H1 (cell line): Measurements from ENCODE around the gene AP2A1. TPM values are rescaled to one million over a fixed set of nuclear protein-coding genes. Genes with fewer than 3 reads are reported as not detected.
A peak's percentile ranks its signal among the peaks of the same experiment; 100 is the strongest.

ENCODE experiments used
- CTCF ChIA-PET: fragments of 300-600 bp; sonication (Branson Sonifier 250); formaldehyde crosslinking; loops from one replicate; lab custom pipeline; 2021; ENCODE audit not compliant: partially characterized antibody; lab: Charles Lee
- POLR2A ChIA-PET: fragments of 300-600 bp; sonication (Branson Sonifier 250); formaldehyde crosslinking; loops from one replicate; lab custom pipeline; 2021; ENCODE audit warnings: inconsistent platforms; ENCODE audit not compliant: partially characterized antibody; lab: Charles Lee
- DNase-seq, 2 experiments: peaks; one replicate each; pipeline versions ENCODE4 v3.0.0 to v3.0.0-alpha.2; 2010 to 2022; ENCODE audit warnings: low spot score in 2 of 2, low read depth in 1 of 2, mixed read lengths in 1 of 2
- FAIRE-seq: peaks from 2 replicates; lab custom pipeline; 2011; peaks lifted over from hg19 to GRCh38; lab: Jason Lieb, UNC
- H2AFZ ChIP-seq: 2 replicates; pipeline ENCODE4 v1.8.1; 2012; ENCODE audit warnings: low read length, inconsistent platforms
- H2AK5ac ChIP-seq: 2 replicates; pipeline ENCODE4 v1.6.1; 2013; ENCODE audit warnings: low read depth, low read length
- H2BK120ac ChIP-seq: replicated peaks from 2 replicates; pipeline ENCODE3; 2013; ENCODE audit warnings: low read depth, low read length, inconsistent platforms
- H2BK12ac ChIP-seq: 2 replicates; pipeline ENCODE4 v1.6.1; 2013; ENCODE audit warnings: low read depth, low read length
- H2BK15ac ChIP-seq: 2 replicates; pipeline ENCODE4 v1.6.1; 2013; ENCODE audit warnings: low read length
- H2BK20ac ChIP-seq: 2 replicates; pipeline ENCODE4 v1.6.1; 2013; ENCODE audit warnings: low read length
- H2BK5ac ChIP-seq: 2 replicates; pipeline ENCODE4 v1.6.1; 2013; ENCODE audit warnings: low read depth, low read length
- H3K14ac ChIP-seq: 2 replicates; pipeline ENCODE4 v1.6.1; 2013; ENCODE audit warnings: inconsistent platforms; ENCODE audit not compliant: insufficient read length
- H3K18ac ChIP-seq: 2 replicates; pipeline ENCODE4 v1.6.1; 2013; ENCODE audit warnings: low read length; ENCODE audit errors: extremely low read depth
- H3K23ac ChIP-seq: 2 replicates; pipeline ENCODE4 v1.6.1; 2013; ENCODE audit warnings: inconsistent platforms; ENCODE audit not compliant: insufficient read length
- H3K23me2 ChIP-seq: 2 replicates; pipeline ENCODE4 v1.6.1; 2013; ENCODE audit warnings: low read depth, low read length
- H3K27ac ChIP-seq: 2 replicates; pipeline ENCODE4 v1.6.1; 2011; ENCODE audit warnings: low read depth, low read length, inconsistent platforms
- H3K27me3 ChIP-seq, 4 experiments: replicated peaks in 1 of 4; 1 replicate in 1 of 4; 2 replicates in 3 of 4; pipeline versions ENCODE4 v1.6.1 to v1.8.1; 2011 to 2013; ENCODE audit warnings: low read length in 3 of 4, mild to moderate bottlenecking in 3 of 4, inconsistent platforms in 2 of 4, mixed read lengths in 2 of 4, moderate library complexity in 1 of 4; ENCODE audit not compliant: control insufficient read depth in 3 of 4, insufficient read depth in 3 of 4; ENCODE audit errors: extremely low read depth in 1 of 4
- H3K36me3 ChIP-seq, 4 experiments: 2 replicates each; pipeline versions ENCODE4 v1.6.1 to v1.8.1; 2011 to 2013; ENCODE audit warnings: mild to moderate bottlenecking in 4 of 4, low read length in 3 of 4, moderate library complexity in 2 of 4, control low read depth in 1 of 4, inconsistent platforms in 1 of 4; ENCODE audit not compliant: insufficient read depth in 4 of 4, control insufficient read depth in 2 of 4
- H3K4ac ChIP-seq: replicated peaks from 2 replicates; pipeline ENCODE3; 2013; ENCODE audit warnings: low read length, low read depth, mixed read lengths, inconsistent platforms; ENCODE audit not compliant: insufficient read length
- H3K4me1 ChIP-seq, 4 experiments: replicated peaks in 1 of 4; 1 replicate in 1 of 4; 2 replicates in 3 of 4; pipeline versions ENCODE4 v1.6.1 to v1.8.1; 2011 to 2013; ENCODE audit warnings: low read length in 3 of 4, inconsistent platforms in 2 of 4, mixed read lengths in 1 of 4; ENCODE audit not compliant: insufficient read depth in 4 of 4, control insufficient read depth in 3 of 4
- H3K4me2 ChIP-seq, 2 experiments: 2 replicates each; pipeline versions ENCODE4 v1.6.1 to v1.8.1; 2011 to 2013; ENCODE audit warnings: low read depth in 2 of 2, low read length in 2 of 2, control low read depth in 1 of 2, inconsistent platforms in 1 of 2, mild to moderate bottlenecking in 1 of 2; ENCODE audit not compliant: insufficient read depth in 1 of 2
- H3K4me3 ChIP-seq, 4 experiments: fragments of 200-600, 300-600 bp in 1 of 4; sonication (generic), shearing (Covaris generic), sonication (Bioruptor Twin) in 1 of 4; 2 replicates each; pipeline versions ENCODE4 v1.5.1 to v1.8.1; 2011 to 2016; ENCODE audit warnings: low read length in 4 of 4, low read depth in 3 of 4, control low read depth in 2 of 4, inconsistent platforms in 2 of 4, mild to moderate bottlenecking in 2 of 4, mixed read lengths in 1 of 4, moderate library complexity in 1 of 4; ENCODE audit not compliant: insufficient read depth in 2 of 4; ENCODE audit errors: extremely low read depth in 1 of 4
- H3K56ac ChIP-seq: replicated peaks from 2 replicates; pipeline ENCODE3; 2013; ENCODE audit warnings: low read depth, mild to moderate bottlenecking, mixed read lengths, low read length, inconsistent platforms; ENCODE audit not compliant: insufficient read length
- H3K79me1 ChIP-seq: 2 replicates; pipeline ENCODE4 v1.6.1; 2013; ENCODE audit warnings: low read depth, low read length, control low read depth
- H3K79me2 ChIP-seq, 2 experiments: 2 replicates each; pipeline versions ENCODE4 v1.6.1 to v1.8.1; 2012 to 2013; ENCODE audit warnings: low read length in 2 of 2, mild to moderate bottlenecking in 2 of 2, inconsistent platforms in 1 of 2; ENCODE audit not compliant: insufficient read depth in 2 of 2, control insufficient read depth in 1 of 2
- H3K9ac ChIP-seq, 4 experiments: replicated peaks in 1 of 4; 1 replicate in 1 of 4; 2 replicates in 3 of 4; pipeline versions ENCODE4 v1.6.1 to v1.8.1; 2011 to 2013; ENCODE audit warnings: low read depth in 3 of 4, low read length in 3 of 4, control low read depth in 2 of 4, mild to moderate bottlenecking in 2 of 4, moderate library complexity in 2 of 4, inconsistent platforms in 1 of 4; ENCODE audit errors: extremely low read depth in 1 of 4
- H3K9me3 ChIP-seq, 2 experiments: 2 replicates each; pipeline versions ENCODE4 v1.6.1 to v1.8.1; 2012 to 2013; ENCODE audit warnings: mild to moderate bottlenecking in 2 of 2, moderate library complexity in 2 of 2, control low read depth in 1 of 2, inconsistent platforms in 1 of 2, low read depth in 1 of 2, low read length in 1 of 2, mixed read lengths in 1 of 2; ENCODE audit not compliant: insufficient read depth in 2 of 2
- H4K20me1 ChIP-seq, 2 experiments: replicated peaks in 1 of 2; 2 replicates each; pipeline versions ENCODE3 to v1.8.1; 2011 to 2013; ENCODE audit warnings: inconsistent platforms in 2 of 2, low read length in 2 of 2, mild to moderate bottlenecking in 1 of 2; ENCODE audit not compliant: insufficient read depth in 2 of 2, control insufficient read depth in 1 of 2
- H4K5ac ChIP-seq: 2 replicates; pipeline ENCODE4 v1.6.1; 2013; ENCODE audit warnings: low read length, low read depth, mixed read lengths, inconsistent platforms; ENCODE audit not compliant: insufficient read length
- H4K8ac ChIP-seq: 2 replicates; pipeline ENCODE4 v1.8.0; 2013; ENCODE audit warnings: mild to moderate bottlenecking, moderate library complexity, low read length, inconsistent platforms; ENCODE audit not compliant: insufficient read depth; ENCODE audit errors: extremely low read depth
- H4K91ac ChIP-seq: replicated peaks from 2 replicates; pipeline ENCODE3; 2013; ENCODE audit warnings: low read length, mixed read lengths, inconsistent platforms; ENCODE audit not compliant: insufficient read length
- CBX8 ChIP-seq: fragments of 300-800, 300-1000 bp; sonication (generic); IDR thresholded peaks from 2 replicates; pipeline ENCODE4 v1.7.1; 2016; ENCODE audit warnings: low read depth, low read length, borderline replicate concordance
- CHD2 ChIP-seq: IDR thresholded peaks from 2 replicates; pipeline ENCODE4 v1.6.1; 2012; ENCODE audit warnings: low read length, improper control_type of control experiment
- CTCF ChIP-seq, 3 experiments: IDR thresholded peaks; 1 replicate in 2 of 3; 2 replicates in 1 of 3; pipeline versions ENCODE4 v1.5.1 to v1.6.1; 2011; ENCODE audit warnings: low read length in 3 of 3, mild to moderate bottlenecking in 3 of 3, inconsistent platforms in 2 of 3, low read depth in 1 of 3, moderate library complexity in 1 of 3; ENCODE audit not compliant: insufficient read depth in 1 of 3; ENCODE audit errors: control extremely low read depth in 1 of 3
- KDM5A ChIP-seq: fragments of 200-600 bp; IDR thresholded peaks from 2 replicates; pipeline ENCODE4 v1.7.1; 2012; ENCODE audit warnings: mild to moderate bottlenecking, low read length, inconsistent platforms, mixed read lengths
- RAD21 ChIP-seq, 2 experiments: IDR thresholded peaks in 1 of 2; conservative IDR thresholded peaks in 1 of 2; 2 replicates each; pipeline ENCODE4 v1.6.1; 2011; ENCODE audit warnings: low read depth in 2 of 2, low read length in 2 of 2, improper control_type of control experiment in 1 of 2, inconsistent platforms in 1 of 2, mild to moderate bottlenecking in 1 of 2, moderate library complexity in 1 of 2
- SIRT6 ChIP-seq: IDR thresholded peaks from one replicate; pipeline ENCODE4 v1.7.1; 2012; ENCODE audit warnings: low read length, inconsistent platforms
- WGBS, 2 experiments: shearing (Covaris generic) in 1 of 2; methylation state at CpG; one replicate each; pipeline versions ENCODE4 v1.1.6 to v1.1.7; 2013 to 2015; ENCODE audit warnings: low lambda C conversion rate in 2 of 2, mixed read lengths in 2 of 2, inconsistent platforms in 1 of 2, low coverage in 1 of 2, missing lambda C conversion rate in 1 of 2; ENCODE audit not compliant: insufficient replicate concordance in 2 of 2, insufficient coverage in 1 of 2, insufficient read length in 1 of 2; ENCODE audit errors: extremely low coverage in 1 of 2, missing lambda C conversion rate in 1 of 2; 5-methylcytosine and 5-hydroxymethylcytosine counted together
- polyA plus RNA-seq, 7 experiments: library from polyadenylated mRNA; depleted of rRNA in 3 of 7; stranded (reverse) in 5 of 7; unstranded in 2 of 7; fragments of >200 nt in 5 of 7; fragments of 200-250 nt in 2 of 7; gene quantifications; 1 replicate in 5 of 7; 2 replicates in 1 of 7; 4 replicates in 1 of 7; pipeline versions ENCODE4 v1.2.1 to v1.2.3, GENCODE V29; 2011 to 2013; ENCODE audit warnings: missing spikeins in 2 of 7, mixed read lengths in 2 of 7
- total RNA-seq: library from RNA; stranded (reverse); fragmentation: NEBNext Ultra II Directional; extraction: Animal tissue kit (Norgen Biotek cat#: 25700); gene quantifications from 2 replicates; pipeline ENCODE4 v1.2.1, GENCODE V29; 2021

Gene AP2A1
- total and polyA plus RNA-seq, 2 of the 8 experiments (the other 6 are each of a cell fraction or from before 2014, with no cell fraction given), result 105 to 106 TPM

- no peak overlapping the region for H3K56ac ChIP-seq
- no peak overlapping the region for H3K4me2 ChIP-seq
- H3K14ac ChIP-seq, result no peak overlapping the region
- peaks cover 0 to 6% (median 3%) of the 10 kb centered on the region in 4 experiments; a peak in 3 of 7 replicates for H3K4me1 ChIP-seq
- no peaks in the 10 kb centered on the region for H4K20me1 ChIP-seq
- no peak overlapping the region; the same call in 1 of the 2 replicates for H2AK5ac ChIP-seq
- H2BK15ac ChIP-seq, result no peak overlapping the region; the same call in 1 of the 2 replicates
- no peak overlapping the region for H2BK12ac ChIP-seq
- TF ChIP-seq CTCF (IDR thresholded peaks at IDR 0.05; ENCODE audit: control extremely low read depth in 1 of 3, insufficient read depth in 1 of 3, low read depth in 1 of 3, low read length in 3 of 3) (peak in 1 of 3 experiments; percentile 34; a peak in 2 of 4 replicates), SIRT6 (no peak), KDM5A (no peak), RAD21 (IDR thresholded peaks at IDR 0.05 in 1 of 2, conservative IDR thresholded peaks at IDR 0.05 in 1 of 2; ENCODE audit: low read depth in 2 of 2, low read length in 2 of 2) (peak; percentile 32 to 48; a peak in 2 of 4 replicates), CBX8 (no peak), CHD2 (no peak)
- H3K79me2 ChIP-seq, result no peaks in the 10 kb centered on the region
- peak overlapping the region; percentile 14; the same call in 1 of the 2 replicates for H4K8ac ChIP-seq
- H2AFZ ChIP-seq, result no peak overlapping the region
- H3K27ac ChIP-seq, result no peak overlapping the region
- H3K79me1 ChIP-seq, result no peaks in the 10 kb centered on the region
- ChIA-PET POLR2A (interaction anchor here (0.5 to 1.2 kb wide), 4 partner anchors 13 to 72 kb away, joined by 3 to 4 read pairs (median 4); partner anchors contain the start of gene ADM5), CTCF (interaction anchor here (1.1 to 4.4 kb wide), 4 partner anchors 12 to 77 kb away, joined by 3 to 27 read pairs (median 6); no protein-coding TSS in a partner anchor)
- H3K23ac ChIP-seq, result no peak overlapping the region
- no peak overlapping the region for H2BK120ac ChIP-seq
- no peaks in the 10 kb centered on the region for H3K9me3 ChIP-seq
- no peak overlapping the region for H3K9ac ChIP-seq
- FAIRE-seq (no peak), DNase-seq (no peak)
- no peaks in the 10 kb centered on the region for H3K27me3 ChIP-seq
- no peak overlapping the region for H4K91ac ChIP-seq
- H3K36me3 ChIP-seq, result no peaks in the 10 kb centered on the region
- H2BK5ac ChIP-seq, result no peak overlapping the region
- 90% methylated on average over 16 of the region's 16 CpGs; no CpG with 5 or more reads in 1 of the 2 experiments for WGBS, 2 experiments
- H3K18ac ChIP-seq, result peak overlapping the region; percentile 78
- 0 out of 2 replicates have a peak overlapping the region, but pooled peaks have one; percentile 18 for H2BK20ac ChIP-seq
- peak overlapping the region; percentile 69 for H3K4ac ChIP-seq
- no peak overlapping the region for H3K4me3 ChIP-seq
- no peak overlapping the region for H4K5ac ChIP-seq
- peaks cover 7% of the 10 kb centered on the region for H3K23me2 ChIP-seq
Observed at GRCh38 chr19:49761625-49762311, 5.0 kb upstream of the AP2A1 start.
